Measurements from ENCODE around the gene NRXN3. TPM values are rescaled to one million over a fixed set of nuclear protein-coding genes. Genes with fewer than 3 reads are reported as not detected.

The NRXN3 gene
- polyA plus RNA-seq, 1 donor = 0.58 TPM

GRCh38 chr14:78709795-78710557 lies 539.8 kb downstream of the NRXN3 start:
- DNase-seq (ENCODE audit: low read depth) = no peak

DNA sequence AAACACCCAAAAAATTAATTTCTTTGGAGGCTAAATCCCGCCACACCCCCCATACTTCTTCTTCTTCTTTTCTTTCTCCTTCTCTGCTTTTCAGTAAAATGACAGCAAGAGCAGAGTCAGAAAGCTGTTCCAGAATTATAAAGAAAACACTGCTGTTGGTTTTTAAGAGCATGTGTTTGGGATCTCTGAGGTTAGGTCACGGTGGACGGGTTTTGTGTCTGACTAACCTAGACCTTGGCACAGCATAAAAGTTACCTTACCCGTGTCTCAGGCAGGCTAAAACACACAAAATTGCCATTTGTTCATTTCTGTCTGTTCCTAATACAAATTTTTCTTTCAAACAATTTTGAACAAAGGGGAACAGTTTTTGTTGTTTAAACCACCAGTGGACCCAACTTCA lies 540.8 kb downstream of the NRXN3 start:
- no peak for DNase-seq (ENCODE audit: low read depth)

- no peak for DNase-seq (ENCODE audit: low read depth)
These were observed 543.5 kb downstream of the NRXN3 start for GRCh38 chr14:78713716-78714115.

DNA sequence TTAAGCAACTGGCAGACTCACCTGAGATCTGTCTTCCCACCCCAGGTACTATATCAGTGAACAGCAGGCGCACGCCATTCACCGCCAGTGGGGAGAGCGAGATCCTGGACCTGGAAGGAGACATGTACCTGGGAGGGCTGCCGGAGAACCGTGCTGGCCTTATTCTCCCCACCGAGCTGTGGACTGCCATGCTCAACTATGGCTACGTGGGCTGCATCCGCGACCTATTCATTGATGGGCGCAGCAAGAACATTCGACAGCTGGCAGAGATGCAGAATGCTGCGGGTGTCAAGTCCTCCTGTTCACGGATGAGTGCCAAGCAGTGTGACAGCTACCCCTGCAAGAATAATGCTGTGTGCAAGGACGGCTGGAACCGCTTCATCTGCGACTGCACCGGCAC lies 544.5 kb downstream of the NRXN3 start:
- no peak for DNase-seq (ENCODE audit: low read depth)

DNA sequence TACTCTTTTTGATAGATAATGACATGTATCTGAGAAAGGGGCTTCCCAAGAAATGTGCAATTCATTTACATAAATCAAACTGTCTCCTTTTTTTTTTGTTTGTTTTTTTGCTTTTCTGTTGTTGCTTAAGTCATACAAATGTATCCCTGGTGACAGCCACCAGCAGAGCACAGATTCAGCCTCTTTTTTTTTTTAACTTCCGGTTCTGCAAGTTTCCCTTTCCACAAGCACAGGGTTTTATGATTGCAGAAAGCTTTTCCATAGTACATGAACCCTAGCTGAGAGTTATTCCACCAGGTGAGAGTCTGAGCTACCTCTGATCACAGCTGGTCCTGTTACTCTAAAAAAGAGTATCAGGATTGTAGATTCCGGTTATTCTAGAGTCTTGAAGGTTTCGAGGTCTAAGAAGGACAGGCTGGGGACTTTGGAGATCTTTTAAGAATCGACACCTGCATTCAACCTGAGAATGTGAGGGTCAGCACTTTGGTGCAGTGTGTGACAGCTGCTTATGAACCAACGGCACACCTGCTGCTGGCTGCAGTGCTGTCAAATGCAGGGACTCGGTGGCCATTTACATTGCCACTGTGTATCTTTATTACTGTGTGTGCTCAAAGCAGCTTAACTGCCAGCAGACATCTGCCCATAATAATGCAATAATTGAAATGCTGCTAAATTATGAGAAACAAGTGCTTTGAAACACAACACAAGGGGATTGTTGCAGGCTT lies 551.7 kb downstream of the NRXN3 start:
- no peak for DNase-seq (ENCODE audit: low read depth)

DNA sequence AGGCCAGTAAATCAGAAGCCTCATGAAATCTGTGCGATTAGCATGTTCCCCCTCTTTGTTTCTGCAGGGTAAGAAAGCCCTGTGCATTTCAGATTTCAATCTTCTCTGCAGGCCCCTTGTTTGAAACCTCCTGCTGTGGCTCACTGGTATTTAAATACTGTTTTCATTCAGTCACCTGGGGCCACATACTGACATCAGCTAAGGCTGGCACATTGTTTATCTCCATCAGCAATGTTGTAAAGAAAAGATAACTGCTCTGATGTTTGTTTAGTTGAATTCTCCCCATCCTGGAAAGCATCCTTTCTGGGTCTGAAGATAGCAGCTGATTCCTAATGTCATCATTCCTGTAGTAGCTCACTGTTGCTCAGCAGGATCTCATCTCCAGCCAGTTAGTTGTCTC lies 554.9 kb downstream of the NRXN3 start:
- no peak for DNase-seq (ENCODE audit: low read depth)

- no peak for DNase-seq (ENCODE audit: low read depth)
These were observed 566.9 kb downstream of the NRXN3 start for GRCh38 chr14:78737116-78737515.

- no peak for DNase-seq (ENCODE audit: low read depth)
These were observed 567.4 kb downstream of the NRXN3 start for GRCh38 chr14:78737601-78738000.

- DNase-seq (ENCODE audit: low read depth) = no peak
These were observed 576.0 kb downstream of the NRXN3 start for GRCh38 chr14:78746086-78746595.

DNA sequence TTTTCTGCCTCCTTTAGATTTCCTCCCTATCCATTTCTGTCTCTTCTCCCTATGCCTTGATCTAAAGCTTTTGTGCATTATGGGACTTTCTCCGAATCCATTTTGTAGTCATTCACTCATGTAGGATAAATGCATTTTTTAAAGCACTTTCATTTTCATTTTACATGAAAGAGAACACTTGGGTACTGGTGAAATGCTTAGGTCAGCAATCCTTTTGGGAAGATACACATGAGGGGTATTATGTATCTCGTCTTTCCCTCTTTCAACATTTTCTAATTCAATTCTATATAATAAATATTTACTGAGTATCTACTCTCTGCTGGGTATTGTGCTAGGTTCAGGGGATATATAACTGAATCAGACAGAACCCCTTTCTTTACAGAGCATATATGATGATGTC lies 577.6 kb downstream of the NRXN3 start:
- no peak for DNase-seq (ENCODE audit: low read depth)

DNA sequence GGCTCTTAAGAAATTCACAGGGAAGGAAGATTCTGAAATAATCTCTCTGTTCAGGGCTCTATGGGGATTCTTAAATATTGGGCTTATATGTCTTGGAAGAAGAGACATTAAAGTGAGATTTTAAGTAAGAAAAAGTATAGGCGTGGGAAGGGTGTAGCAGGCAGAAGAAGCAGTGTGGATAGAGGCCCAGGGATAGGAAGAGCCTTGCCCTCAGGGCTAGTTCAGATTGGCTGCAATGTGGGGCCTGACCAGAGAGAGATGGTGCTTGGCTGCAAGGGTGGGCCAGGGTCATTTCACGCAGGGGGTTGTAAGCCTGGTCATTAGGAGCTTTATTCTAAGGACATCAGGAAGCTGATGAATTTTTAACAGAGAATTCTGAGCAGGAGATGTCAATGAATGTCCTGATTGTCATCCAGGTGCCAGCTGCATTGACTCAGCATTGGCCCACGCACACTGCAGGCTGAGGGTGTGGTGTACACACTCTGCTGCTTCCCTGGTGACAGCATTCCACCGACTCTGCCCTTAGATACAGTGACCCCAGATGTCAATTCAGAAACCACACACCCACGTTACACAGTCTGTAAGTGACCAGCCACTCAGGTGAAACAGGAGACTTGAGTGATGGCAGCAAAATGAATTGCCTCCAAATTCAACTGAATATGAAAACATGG lies 582.5 kb downstream of the NRXN3 start:
- DNase-seq (ENCODE audit: low read depth) = no peak

DNA sequence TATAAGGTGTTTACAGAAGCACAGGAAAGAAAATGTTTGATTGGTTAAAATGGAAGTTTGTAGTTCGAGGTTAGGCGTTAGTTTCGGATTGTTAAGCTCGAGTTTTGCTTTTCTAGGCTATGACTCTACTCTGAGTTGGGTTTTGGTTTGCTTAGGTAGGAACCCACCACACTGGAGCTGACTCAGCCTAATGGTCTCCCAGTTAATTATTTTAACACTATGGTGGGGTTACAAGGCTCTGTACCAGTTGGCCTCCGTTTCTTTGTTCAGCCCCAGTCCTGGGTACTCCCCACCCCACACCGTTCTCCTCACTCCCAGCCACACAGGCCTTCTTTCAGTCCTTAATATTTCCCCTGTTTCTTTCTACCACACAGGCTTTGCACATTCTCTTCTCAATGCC lies 583.9 kb downstream of the NRXN3 start:
- no peak for DNase-seq (ENCODE audit: low read depth)

DNA sequence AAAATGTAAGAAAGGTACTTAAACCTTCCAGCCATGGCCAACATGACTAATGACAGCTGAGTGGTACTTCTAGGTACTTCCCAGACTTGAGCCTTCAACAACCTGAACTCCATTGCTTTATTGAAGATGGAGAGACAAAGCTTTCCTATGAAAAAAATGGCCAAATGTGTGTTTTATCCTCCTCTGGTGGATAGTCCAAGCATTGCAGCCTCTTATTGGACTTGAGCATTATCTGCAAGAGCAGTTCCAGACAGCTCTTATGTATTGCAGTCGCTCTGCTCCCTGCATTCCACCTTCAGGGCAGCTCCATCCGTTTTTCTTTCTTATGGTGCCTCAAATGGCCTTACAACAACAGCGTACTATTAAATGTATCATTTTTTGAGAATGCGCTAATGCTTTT lies 588.2 kb downstream of the NRXN3 start:
- no peak for DNase-seq (ENCODE audit: low read depth)

- DNase-seq (ENCODE audit: low read depth) = no peak
These were observed 592.2 kb downstream of the NRXN3 start for GRCh38 chr14:78762331-78762730.

DNA sequence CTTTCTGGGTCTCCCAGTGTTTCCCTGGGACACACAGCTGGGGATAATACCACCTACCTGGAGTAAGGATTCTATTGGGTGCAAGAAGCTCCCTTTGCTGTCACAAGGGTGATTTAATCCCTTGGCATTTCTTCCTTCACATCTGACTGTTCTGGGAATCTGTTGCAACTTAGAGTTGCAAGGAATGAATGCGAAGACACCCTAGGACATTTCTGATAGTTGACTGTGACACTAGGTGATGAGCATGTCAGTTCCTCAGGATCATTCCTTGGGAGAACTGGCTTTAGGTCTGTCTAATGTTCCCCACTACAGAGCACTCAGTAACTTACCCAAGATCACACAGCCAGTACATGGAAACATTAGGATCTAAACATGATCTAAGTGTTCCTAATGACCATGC lies 593.6 kb downstream of the NRXN3 start:
- DNase-seq (ENCODE audit: low read depth) = no peak

- DNase-seq (ENCODE audit: low read depth) = no peak
These were observed 594.1 kb downstream of the NRXN3 start for GRCh38 chr14:78764240-78764639.

DNA sequence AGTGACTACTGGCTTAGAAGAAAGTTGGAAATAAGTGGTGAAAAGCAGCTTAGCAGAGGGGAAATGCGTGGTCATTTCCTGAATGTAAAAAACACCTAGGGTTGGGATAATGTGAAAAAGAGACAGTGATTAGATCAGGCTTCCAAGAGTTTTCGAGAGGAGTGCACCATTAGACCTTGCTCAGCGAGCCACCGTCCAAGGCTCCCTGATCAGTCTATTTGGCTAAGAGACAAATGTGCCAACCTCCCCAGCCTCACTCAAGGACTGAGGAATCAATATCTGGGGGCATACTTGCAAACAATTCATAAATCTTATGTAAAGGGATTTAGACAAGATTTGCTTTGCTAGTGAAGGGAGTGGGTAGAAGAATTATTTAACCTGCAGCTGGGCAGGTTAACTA lies 594.5 kb downstream of the NRXN3 start:
- no peak for DNase-seq (ENCODE audit: low read depth)

- DNase-seq (ENCODE audit: low read depth) = no peak
These were observed 597.3 kb downstream of the NRXN3 start for GRCh38 chr14:78767436-78767835.

GRCh38 chr14:78782551-78782950 lies 612.4 kb downstream of the NRXN3 start:
- DNase-seq (ENCODE audit: low read depth) = no peak

DNA sequence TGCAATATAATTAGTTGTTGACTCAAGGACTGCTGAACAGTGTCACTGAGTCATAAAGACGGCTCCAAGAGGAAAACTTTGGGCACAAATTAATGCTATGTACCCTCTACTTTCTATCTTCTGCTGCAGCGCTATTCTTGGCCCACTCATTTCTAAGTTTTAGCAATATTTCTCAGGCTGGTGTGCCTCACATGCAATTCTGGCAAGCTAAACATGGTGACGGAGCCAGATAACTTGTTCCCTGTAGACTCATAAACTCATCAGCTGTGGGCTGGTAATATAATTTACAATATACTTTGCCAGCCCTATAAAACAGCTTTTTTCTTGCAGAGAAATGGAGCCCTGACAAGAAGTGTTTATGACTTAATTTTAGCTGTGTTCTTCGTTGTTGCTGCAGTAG lies 615.1 kb downstream of the NRXN3 start:
- DNase-seq (ENCODE audit: low read depth) = no peak

GRCh38 chr14:78788467-78789360 lies 618.5 kb downstream of the NRXN3 start:
- no peak for DNase-seq (ENCODE audit: low read depth)

DNA sequence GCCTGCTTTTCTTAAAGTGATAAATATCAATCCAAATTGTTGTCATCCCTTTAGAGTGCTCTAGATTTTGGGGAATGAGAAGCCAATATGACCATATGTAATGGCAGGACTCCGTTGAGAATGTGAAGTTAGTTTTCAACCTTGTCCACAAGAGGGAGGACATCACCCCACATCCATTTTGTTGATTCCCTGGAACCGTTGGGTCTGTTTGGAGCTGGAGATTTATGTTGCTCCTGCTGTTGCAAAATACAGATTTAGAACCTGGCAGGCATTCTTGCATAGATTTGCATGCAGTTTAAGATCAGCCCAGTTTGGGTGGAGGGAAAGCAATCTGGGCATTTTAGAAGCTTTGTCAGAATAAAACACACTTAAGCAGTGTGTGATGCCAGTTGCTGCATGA lies 620.1 kb downstream of the NRXN3 start:
- no peak for DNase-seq (ENCODE audit: low read depth)
